ENCODE data around the gene PUS7.
"Not testable (repeated sequence)": the region's sequence is repeated elsewhere in the genome, so short reads cannot be mapped to it uniquely, and the experiment has no call there.

The PUS7 gene

DNA sequence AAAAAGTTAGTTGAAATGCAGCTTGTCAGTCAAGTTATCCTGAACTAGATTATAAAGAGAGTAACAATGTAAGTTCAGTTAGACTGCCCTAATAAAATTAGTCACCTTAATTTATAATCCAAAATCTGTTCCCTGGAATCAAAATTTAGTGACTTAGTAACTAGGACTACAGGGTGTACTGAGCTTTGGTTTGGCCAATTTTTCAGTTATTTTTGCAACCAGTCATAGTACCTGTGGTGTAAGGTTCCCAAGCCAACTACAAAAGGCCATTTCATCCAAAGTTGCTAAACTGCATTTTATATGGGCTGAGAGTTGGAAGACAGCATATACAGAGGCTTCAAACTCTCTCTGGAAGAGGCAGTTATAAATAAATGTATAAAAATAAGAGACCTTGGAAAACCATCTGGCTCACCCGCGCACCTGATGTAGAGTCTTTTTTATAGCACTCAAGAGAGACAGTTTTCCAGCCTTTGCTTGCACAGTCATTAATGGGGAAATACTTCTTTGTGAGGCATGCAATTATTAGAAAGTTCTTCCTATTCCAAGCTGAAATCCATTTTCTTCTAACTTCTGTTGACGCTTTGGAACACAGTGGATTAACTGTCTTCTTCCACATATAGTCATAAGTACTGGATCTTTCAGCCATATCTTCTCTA, 59.2 kb downstream of the PUS7 start:
- TF ChIP-seq, protein P1, sequence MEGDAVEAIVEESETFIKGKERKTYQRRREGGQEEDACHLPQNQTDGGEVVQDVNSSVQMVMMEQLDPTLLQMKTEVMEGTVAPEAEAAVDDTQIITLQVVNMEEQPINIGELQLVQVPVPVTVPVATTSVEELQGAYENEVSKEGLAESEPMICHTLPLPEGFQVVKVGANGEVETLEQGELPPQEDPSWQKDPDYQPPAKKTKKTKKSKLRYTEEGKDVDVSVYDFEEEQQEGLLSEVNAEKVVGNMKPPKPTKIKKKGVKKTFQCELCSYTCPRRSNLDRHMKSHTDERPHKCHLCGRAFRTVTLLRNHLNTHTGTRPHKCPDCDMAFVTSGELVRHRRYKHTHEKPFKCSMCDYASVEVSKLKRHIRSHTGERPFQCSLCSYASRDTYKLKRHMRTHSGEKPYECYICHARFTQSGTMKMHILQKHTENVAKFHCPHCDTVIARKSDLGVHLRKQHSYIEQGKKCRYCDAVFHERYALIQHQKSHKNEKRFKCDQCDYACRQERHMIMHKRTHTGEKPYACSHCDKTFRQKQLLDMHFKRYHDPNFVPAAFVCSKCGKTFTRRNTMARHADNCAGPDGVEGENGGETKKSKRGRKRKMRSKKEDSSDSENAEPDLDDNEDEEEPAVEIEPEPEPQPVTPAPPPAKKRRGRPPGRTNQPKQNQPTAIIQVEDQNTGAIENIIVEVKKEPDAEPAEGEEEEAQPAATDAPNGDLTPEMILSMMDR (IDR thresholded peaks at IDR 0.05; ENCODE audit: insufficient read depth, low read depth, low read length, missing control alignments): no peak
- no peak overlapping the region for H3K4me3 ChIP-seq (ENCODE audit: low read depth, low read length)
- no peak for DNase-seq (ENCODE audit: low read depth)

DNA sequence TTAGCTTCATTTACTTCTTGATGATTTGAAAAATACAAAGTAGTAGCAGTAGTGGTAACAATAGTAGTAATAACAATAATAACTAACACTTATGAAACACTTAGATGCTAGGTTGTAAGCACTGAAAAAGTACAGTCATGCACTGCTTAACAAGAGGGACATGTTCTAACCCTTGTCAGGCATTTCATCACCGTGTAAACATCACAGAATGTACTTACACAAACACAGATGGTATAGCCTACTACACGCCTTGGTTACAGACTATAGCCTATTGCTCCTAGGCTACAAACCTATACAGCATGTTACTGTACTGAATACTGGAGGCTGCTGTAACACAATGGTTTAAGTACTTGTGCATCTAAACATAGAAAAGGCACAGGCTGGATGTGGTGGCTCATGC, 60.6 kb downstream of the PUS7 start:
- no peak overlapping the region for H3K4me3 ChIP-seq (ENCODE audit: low read depth, low read length)
- DNase-seq (ENCODE audit: low read depth): no peak
- TF ChIP-seq, protein P1 (IDR thresholded peaks at IDR 0.05; ENCODE audit: insufficient read depth, low read depth, low read length, missing control alignments): no peak

DNA sequence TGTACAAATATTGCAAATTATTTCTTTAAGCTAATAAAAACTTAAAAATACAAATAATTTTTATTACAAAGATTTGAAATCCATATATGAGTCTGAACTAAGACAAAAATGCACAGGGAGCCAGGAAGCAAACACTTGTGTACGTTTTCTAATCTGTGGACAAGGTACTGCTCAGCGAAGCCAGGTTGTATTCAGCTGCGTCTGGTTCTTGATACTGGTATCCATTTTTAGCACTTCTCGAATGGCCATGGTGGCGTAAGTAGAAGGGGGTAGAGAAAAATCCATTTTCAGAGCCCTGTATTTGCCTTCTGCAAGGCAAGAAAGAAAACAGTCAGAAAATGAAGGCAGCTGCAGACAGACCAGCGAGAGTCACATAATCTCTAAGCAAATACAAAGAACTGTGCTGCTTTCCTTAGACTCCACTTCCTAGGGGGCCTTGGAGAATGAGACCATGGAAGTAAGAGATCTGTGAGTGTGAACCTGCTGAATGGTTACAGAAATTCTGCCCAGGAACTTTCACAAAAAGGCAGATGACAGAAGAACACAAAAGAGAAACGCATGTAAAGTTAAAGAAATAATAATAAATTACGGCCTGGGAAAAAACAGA, 64.3 kb downstream of the PUS7 start:
- no peak overlapping the region for H3K4me3 ChIP-seq (ENCODE audit: low read depth, low read length)
- DNase-seq (ENCODE audit: low read depth): no peak
- TF ChIP-seq, protein P1 (IDR thresholded peaks at IDR 0.05; ENCODE audit: insufficient read depth, low read depth, low read length, missing control alignments): no peak

DNA sequence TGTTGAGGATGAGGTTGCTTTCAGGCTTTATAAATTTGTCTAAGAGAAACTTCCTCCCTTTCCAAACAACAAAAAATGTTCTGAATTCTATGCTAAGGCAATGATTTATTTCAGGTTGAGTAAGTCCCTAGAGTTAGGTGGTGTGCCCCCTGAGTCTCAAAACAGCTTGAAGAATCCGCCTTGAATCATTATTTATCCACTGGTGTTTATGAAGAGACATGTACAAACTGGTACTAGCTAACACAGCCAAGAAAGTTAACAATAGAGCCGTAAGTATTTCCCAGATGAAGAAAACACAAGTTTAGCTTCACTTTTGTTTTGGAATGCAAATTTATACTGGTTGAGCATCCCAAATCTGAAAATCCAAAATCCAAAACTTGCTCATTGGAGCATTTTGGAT, 67.2 kb downstream of the PUS7 start:
- H3K4me3 ChIP-seq (ENCODE audit: low read depth, low read length): no peak overlapping the region
- DNase-seq (ENCODE audit: low read depth): no peak
- TF ChIP-seq, protein P1 (IDR thresholded peaks at IDR 0.05; ENCODE audit: insufficient read depth, low read depth, low read length, missing control alignments): no peak

DNA sequence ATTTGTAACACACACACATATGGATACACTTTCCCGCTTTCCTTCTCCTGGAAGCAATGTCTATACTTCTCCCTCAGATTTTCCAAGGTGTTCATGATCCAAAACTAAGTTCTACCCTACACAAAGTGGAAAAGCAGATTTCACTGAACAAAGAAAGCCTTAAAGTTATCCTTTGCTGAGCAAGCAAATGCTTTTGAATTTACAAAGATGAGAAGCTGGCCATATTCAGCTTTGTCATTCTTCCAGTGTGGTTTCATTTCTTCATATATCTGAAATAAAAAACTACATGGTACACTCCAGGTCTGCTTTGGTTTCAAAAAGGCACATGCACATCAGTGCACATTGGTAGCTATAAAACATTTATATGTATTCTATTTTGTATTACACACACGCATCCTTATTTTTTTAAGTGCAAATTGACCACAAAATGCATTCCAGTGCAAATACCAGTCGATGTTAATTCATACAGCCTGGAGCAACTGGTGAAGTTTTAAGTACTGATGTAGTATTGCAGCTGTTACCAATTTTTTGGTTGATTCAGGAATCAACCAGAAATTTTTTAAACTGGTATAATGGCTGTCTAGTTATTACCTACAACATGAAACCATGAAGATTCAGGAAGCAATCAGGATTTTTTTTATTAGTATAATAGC, 67.8 kb downstream of the PUS7 start:
- TF ChIP-seq, protein P1 (IDR thresholded peaks at IDR 0.05; ENCODE audit: insufficient read depth, low read depth, low read length, missing control alignments): no peak
- DNase-seq (ENCODE audit: low read depth): no peak
- no peak overlapping the region for H3K4me3 ChIP-seq (ENCODE audit: low read depth, low read length)

DNA sequence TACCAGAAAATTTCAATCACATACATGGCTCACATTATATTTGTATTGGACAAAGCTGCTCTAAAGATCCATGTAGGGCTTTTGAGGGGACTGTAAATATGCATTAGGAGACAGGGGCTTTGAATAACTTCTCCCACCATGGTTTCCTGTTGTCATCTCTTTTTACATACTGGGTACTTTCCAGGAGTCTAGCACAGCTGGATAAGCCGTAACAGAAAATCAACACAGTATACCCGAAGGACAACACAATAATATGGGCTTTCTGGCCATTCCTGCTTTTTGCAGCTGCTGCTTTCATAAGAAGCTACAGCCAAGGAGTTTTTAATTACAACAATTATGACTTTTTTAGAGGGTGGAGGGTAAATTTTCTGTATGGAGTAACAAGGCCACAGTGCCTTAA, 70.0 kb downstream of the PUS7 start:
- no peak for DNase-seq (ENCODE audit: low read depth)
- no peak overlapping the region for H3K4me3 ChIP-seq (ENCODE audit: low read depth, low read length)
- TF ChIP-seq, protein P1 (IDR thresholded peaks at IDR 0.05; ENCODE audit: insufficient read depth, low read depth, low read length, missing control alignments): no peak

DNA sequence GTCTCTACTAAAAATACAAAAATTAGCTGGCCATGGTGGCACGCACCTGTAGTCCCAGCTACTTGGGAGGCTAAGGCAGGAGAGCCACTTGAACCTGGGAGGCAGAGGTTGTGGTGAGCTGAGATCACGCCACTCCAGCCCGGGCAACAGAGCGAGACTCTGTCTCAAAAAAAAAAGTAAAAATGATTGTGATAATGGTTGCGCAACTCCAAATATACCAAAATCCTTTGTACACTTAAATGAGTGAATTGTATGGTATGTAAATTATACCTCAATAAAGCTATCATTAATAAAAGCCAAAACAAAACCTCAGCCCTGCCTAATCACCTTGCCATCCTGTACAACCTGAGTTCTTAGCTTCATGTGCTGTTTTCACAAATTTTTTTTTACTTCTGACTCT, 71.2 kb downstream of the PUS7 start:
- DNase-seq (ENCODE audit: low read depth); H3K4me3 ChIP-seq (ENCODE audit: low read depth, low read length): not testable (repeated sequence)

Measured in GM12865 (cell line).